ENCODE measurements around the gene MTARC2. TPM values are rescaled to one million over a fixed set of nuclear protein-coding genes. Genes with fewer than 3 reads are reported as not detected.

MTARC2 gene
- polyA plus RNA-seq, 4 donors = 12.5 to 53.1 (median 48.4) TPM

- DNase-seq (ENCODE audit: low read depth in 4 of 4, low spot score in 3 of 4) = no peak
These were observed 76.2 kb downstream of the MTARC2 start for GRCh38 chr1:220824031-220824989.

- no peak for DNase-seq (ENCODE audit: low read depth in 4 of 4, low spot score in 3 of 4)
These were observed 77.9 kb downstream of the MTARC2 start for GRCh38 chr1:220825819-220826551.

- DNase-seq (ENCODE audit: low read depth in 4 of 4, low spot score in 3 of 4) = no peak
These were observed 78.6 kb downstream of the MTARC2 start for GRCh38 chr1:220826729-220827128.

GRCh38 chr1:220827445-220828178 is 79.5 kb downstream of the MTARC2 start:
- no peak for DNase-seq (ENCODE audit: low read depth in 4 of 4, low spot score in 3 of 4)

GRCh38 chr1:220828179-220828490 is 80.0 kb downstream of the MTARC2 start:
- DNase-seq (ENCODE audit: low read depth in 4 of 4, low spot score in 3 of 4) = no peak

- no peak for DNase-seq (ENCODE audit: low read depth in 4 of 4, low spot score in 3 of 4)
These were observed 80.9 kb downstream of the MTARC2 start for GRCh38 chr1:220828950-220829586.

GRCh38 chr1:220833436-220833835 is 85.3 kb downstream of the MTARC2 start:
- DNase-seq (ENCODE audit: low read depth in 4 of 4, low spot score in 3 of 4) = no peak

Other genes starting within 250 kb of the MTARC2 start
- gene MARK1, start 220.2 kb upstream of the MTARC2 start, polyA plus RNA-seq (ENCODE audit: insufficient read length in 4 of 4) = 10 to 100 TPM in 3 of 4 donors, 1 to 10 TPM in 1; 8.4 to 11.2 (median 10.8) TPM
- gene C1orf115, start 58.0 kb upstream of the MTARC2 start, polyA plus RNA-seq (ENCODE audit: insufficient read length in 4 of 4) = 10 to 100 TPM in 3 of 4 donors, 1 to 10 TPM in 1; 7.4 to 27.7 (median 22.2) TPM
- gene MTARC1, start 38.6 kb downstream of the MTARC2 start, polyA plus RNA-seq (ENCODE audit: insufficient read length in 4 of 4) = 10 to 100 TPM in 3 of 4 donors, 1 to 10 TPM in 1; 6.3 to 26.2 (median 18.9) TPM
- gene HLX, start 131.1 kb downstream of the MTARC2 start, polyA plus RNA-seq (ENCODE audit: insufficient read length in 4 of 4) = 10 to 100 TPM in 1 of 4 donors, 1 to 10 TPM in 3; 8.3 to 11.2 (median 9.6) TPM